Measurements from ENCODE around the gene HINFP. TPM values are rescaled to one million over a fixed set of nuclear protein-coding genes. Genes with fewer than 3 reads are reported as not detected.

The HINFP gene
- total and polyA plus RNA-seq, 9 of the 15 experiments (the other 6 are each of a cell fraction or from before 2014, with no cell fraction given), result 13.8 to 34.1 (median 22.5) TPM

DNA sequence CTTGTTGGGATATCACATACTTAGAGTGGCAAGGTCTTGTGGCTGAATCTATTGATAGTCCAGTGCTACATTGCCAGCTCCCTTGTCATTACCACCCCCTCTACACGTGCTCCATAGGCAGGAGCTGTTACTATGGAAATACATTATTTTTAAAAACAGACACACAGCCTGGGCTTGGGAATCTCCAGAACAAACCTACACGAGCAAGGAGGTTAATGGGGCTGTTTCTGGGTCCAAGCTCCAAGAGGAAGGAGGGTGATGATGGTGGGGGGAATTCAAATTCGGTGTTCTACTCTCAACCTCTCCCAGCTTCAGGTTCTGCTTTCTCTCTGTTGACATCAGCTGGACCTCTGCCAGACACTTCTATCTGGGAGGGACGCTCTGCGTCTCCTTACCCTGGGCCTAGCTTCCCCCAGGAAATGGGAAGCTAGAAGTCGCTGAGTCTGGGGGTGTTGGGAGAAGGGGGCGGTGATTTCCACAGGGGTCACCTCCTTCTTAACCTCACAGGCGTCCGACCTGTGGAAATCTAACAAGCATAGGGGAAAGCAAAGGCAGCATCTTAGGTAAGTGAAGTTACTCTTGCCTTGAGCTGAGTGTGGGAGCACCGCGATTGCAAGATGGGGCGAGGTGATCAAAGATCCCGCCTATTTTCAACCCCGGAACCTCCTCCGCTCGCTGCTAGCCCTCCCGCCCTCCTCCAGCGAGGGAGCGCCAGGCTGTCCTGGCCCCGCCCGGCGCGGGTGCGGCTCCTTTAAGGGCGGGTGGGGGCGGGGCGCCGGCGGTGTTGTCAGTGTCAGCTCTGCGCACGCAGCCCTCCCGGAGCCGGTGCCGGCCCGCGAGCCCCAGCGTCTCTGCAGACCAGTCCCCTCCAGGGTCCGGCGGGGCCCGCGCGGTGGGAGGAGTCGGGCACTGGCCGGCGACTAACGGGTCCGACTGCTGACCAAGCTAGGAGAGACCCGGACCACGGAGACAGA, 14.5 kb upstream of the HINFP start, which contains the start of gene C2CD2L (continued):
- TF ChIP-seq MEF2A (IDR thresholded peaks at IDR 0.05; ENCODE audit: control insufficient read depth, low read depth, low read length) (peak; percentile 23; the same call in 1 of the 2 replicates), MAFF (IDR thresholded peaks at IDR 0.05; ENCODE audit: low read length) (no peak), COPS2 (conservative IDR thresholded peaks at IDR 0.05) (no peak), ZNF347 (CRISPR knock-in tag; IDR thresholded peaks at IDR 0.05; ENCODE audit: low read depth) (no peak), CREB1 (IDR thresholded peaks at IDR 0.05) (no peak; the same call in 1 of the 2 replicates), CREB1 (CRISPR knock-in tag; IDR thresholded peaks at IDR 0.05) (peak; percentile 20; the same call in 1 of the 2 replicates), ZSCAN29 (IDR thresholded peaks at IDR 0.05) (no peak), RFX5 (IDR thresholded peaks at IDR 0.05; ENCODE audit: low read depth, low read length) (no peak), EWSR1 (IDR thresholded peaks at IDR 0.05; ENCODE audit: borderline replicate concordance, low read depth, partially characterized antibody) (no peak), TAF1 (IDR thresholded peaks at IDR 0.05; ENCODE audit: control insufficient read depth, extremely low read depth, insufficient read depth, low read length, severe bottlenecking) (peak; percentile 28), HNRNPL (IDR thresholded peaks at IDR 0.05; ENCODE audit: low read depth, low read length) (no peak), ZNF79 (CRISPR knock-in tag; IDR thresholded peaks at IDR 0.05; ENCODE audit: low read depth) (no peak), POLR2AphosphoS2 (IDR thresholded peaks at IDR 0.05; ENCODE audit: low read length) (no peak), MCM3 (IDR thresholded peaks at IDR 0.05) (no peak)
- TF ChIP-seq, protein P1, sequence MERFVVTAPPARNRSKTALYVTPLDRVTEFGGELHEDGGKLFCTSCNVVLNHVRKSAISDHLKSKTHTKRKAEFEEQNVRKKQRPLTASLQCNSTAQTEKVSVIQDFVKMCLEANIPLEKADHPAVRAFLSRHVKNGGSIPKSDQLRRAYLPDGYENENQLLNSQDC (CRISPR knock-in tag; IDR thresholded peaks at IDR 0.05), result no peak
- TF ChIP-seq, protein P2, sequence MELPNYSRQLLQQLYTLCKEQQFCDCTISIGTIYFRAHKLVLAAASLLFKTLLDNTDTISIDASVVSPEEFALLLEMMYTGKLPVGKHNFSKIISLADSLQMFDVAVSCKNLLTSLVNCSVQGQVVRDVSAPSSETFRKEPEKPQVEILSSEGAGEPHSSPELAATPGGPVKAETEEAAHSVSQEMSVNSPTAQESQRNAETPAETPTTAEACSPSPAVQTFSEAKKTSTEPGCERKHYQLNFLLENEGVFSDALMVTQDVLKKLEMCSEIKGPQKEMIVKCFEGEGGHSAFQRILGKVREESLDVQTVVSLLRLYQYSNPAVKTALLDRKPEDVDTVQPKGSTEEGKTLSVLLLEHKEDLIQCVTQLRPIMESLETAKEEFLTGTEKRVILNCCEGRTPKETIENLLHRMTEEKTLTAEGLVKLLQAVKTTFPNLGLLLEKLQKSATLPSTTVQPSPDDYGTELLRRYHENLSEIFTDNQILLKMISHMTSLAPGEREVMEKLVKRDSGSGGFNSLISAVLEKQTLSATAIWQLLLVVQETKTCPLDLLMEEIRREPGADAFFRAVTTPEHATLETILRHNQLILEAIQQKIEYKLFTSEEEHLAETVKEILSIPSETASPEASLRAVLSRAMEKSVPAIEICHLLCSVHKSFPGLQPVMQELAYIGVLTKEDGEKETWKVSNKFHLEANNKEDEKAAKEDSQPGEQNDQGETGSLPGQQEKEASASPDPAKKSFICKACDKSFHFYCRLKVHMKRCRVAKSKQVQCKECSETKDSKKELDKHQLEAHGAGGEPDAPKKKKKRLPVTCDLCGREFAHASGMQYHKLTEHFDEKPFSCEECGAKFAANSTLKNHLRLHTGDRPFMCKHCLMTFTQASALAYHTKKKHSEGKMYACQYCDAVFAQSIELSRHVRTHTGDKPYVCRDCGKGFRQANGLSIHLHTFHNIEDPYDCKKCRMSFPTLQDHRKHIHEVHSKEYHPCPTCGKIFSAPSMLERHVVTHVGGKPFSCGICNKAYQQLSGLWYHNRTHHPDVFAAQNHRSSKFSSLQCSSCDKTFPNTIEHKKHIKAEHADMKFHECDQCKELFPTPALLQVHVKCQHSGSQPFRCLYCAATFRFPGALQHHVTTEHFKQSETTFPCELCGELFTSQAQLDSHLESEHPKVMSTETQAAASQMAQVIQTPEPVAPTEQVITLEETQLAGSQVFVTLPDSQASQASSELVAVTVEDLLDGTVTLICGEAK (IDR thresholded peaks at IDR 0.05), result peak; percentile 20; the same call in 1 of the 2 replicates
- TF ChIP-seq, protein P2 (CRISPR knock-in tag; IDR thresholded peaks at IDR 0.05), result no peak
- TF ChIP-seq, protein P3, sequence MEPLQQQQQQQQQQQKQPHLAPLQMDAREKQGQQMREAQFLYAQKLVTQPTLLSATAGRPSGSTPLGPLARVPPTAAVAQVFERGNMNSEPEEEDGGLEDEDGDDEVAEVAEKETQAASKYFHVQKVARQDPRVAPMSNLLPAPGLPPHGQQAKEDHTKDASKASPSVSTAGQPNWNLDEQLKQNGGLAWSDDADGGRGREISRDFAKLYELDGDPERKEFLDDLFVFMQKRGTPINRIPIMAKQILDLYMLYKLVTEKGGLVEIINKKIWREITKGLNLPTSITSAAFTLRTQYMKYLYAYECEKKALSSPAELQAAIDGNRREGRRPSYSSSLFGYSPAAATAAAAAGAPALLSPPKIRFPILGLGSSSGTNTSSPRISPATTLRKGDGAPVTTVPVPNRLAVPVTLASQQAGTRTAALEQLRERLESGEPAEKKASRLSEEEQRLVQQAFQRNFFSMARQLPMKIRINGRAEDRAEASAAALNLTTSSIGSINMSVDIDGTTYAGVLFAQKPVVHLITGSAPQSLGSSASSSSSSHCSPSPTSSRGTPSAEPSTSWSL (CRISPR knock-in tag; IDR thresholded peaks at IDR 0.05; ENCODE audit: borderline replicate concordance), result no peak
